T follicular helper cell (primary cell): ENCODE results near the gene CNPY3.
A peak's percentile ranks its signal among the peaks of the same experiment; 100 is the strongest.
"Not testable (repeated sequence)": the region's sequence is repeated elsewhere in the genome, so short reads cannot be mapped to it uniquely, and the experiment has no call there.

ENCODE experiments used
- DNase-seq: peaks from one replicate; pipeline ENCODE4 v3.0.0-alpha.2; 2020; ENCODE audit warnings: low read depth
- total RNA-seq, 2 experiments: gene quantifications; one replicate each; lab custom pipeline; 2026; lab: John Stamatoyannopoulos, UW

Gene CNPY3
- 47.5 to 85.4 reads per million in 2 experiments for total RNA-seq

DNA sequence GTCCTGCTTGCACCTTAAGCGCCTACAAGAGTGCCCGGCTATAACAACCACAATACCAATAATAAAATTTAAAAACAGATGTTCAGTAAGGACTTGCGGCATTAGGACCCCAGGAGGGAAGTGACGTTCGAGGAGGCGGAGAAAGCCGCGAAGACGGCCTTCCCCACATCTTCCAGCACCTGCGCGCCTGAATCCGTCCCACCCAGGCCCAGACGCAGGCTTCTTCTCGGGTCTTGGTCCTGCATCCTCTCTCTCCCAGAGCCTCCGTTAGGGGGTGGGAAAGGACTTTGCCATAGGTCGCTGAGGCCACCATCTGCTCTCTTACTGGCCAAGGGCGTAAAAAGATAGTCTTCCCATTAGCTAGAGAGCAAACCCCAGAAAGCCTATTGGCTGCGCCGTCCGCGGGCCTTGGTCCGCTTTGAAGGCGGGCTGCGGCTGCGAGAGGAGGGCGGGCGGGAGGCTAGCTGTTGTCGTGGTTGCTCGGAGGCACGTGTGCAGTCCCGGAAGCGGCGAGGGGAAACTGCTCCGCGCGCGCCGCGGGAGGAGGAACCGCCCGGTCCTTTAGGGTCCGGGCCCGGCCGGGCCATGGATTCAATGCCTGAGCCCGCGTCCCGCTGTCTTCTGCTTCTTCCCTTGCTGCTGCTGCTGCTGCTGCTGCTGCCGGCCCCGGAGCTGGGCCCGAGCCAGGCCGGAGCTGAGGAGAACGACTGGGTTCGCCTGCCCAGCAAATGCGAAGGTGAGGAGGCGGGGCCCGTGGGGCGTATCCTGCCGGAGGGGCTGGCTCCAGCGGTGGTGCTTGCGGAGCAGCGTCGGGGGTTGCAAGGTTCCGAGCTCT, at the start of gene CNPY3:
Gene CNPY3, plus strand, starts transcription at position 495 of the 835 bp plus-strand sequence. Its CDS starts 91 bp downstream, at position 586.
- peak; percentile 89 for DNase-seq

DNA sequence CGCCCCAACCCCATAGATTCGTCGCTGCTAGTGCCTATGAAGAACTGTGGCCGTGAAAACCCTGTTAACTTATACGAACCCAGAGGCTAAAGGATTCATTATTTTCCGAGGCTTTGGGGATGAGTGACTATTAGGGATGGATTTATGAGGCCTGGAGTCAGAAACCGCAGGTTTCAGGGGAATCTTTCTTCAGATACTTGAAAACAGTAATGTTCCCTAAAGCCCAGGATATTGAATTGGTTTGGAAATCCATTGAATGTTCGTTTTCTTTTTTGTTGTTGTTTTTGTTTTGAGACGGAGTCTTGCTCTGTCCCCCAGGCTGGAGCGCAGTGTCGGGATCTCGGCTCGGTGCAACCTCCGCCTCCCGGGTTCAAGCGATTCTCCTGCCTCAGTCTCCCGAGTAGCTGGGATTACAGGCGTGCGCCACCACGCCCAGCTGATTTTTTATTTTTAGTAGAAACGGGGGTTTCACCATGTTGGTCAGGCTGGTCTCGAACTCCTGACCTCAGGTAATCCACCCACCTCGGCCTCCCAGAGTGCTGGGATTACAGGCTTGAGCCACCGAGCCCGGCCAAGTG, 49.0 kb upstream of the CNPY3 start:
- DNase-seq, result not testable (repeated sequence)

GRCh38 chr6:42880871-42881270, 48.4 kb upstream of the CNPY3 start:
- not testable (repeated sequence) for DNase-seq

DNA sequence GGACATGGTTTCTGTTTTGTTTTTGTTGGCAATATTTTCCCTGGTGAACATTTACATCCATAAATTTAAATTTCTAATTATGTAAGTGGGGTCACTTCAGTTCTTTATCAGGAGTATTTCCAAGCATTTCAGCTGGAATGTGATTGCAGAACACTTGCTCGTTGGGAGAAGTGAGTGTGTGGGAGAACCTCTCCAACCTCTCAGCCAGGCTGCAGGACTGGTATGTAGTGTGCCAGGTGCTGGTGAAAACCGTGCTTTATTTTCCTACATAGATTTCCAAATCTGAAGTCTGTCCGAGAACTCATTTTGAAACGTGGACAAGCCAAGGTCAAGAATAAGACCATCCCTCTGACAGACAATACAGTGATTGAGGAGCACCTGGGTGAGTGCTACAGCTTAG, 43.6 kb upstream of the CNPY3 start:
- DNase-seq, result no peak

- DNase-seq, result not testable (repeated sequence)
Measured at GRCh38 chr6:42888201-42888600, 41.1 kb upstream of the CNPY3 start.

DNA sequence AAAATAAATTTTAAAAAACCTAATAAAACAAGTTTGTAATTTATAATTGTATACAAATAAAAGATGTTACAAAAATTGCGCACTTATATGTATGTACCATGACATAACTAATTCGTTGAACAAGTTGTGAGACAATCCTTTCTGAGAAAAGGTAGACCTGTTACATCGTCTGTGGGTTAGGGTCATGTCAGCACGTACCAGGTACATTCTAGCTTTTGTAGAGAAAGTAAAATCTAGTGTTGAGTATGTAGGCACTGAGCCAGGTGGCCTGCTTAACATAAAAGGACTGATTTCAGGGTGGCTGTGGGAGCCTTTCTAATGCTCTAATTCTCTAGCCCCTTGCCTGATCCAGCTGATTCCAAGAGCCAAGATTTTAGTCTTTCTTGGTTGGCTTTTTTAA, 39.5 kb upstream of the CNPY3 start:
- no peak for DNase-seq

- DNase-seq, result peak; percentile 79
Measured at GRCh38 chr6:42890311-42891198, 38.7 kb upstream of the CNPY3 start.

DNA sequence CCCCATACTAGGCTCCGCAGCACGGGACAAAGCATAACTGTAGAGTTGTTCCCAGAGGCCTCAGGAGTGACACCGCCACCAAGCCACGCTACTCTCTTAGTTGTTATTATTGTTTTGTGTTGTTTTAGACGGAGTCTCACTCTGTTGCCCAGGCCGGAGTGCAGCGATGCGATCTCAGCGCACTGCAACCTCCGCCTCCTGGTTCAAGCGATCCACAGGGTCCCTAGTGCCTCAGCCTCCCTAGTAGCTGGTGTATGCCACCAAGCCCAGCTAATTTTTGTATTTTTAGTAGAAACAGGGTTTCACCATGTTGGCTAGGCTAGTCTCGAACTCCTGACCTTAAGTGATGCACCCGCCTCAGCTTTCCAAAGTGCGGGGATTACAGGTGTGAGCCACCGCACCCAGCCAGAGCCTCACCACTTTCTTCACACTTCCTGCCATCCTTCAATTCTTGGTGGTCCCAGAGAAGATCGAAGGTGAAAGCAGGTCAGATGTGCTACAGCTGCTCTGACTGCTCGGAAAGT, 38.0 kb upstream of the CNPY3 start:
- no peak for DNase-seq

GRCh38 chr6:42894041-42894828, 35.0 kb upstream of the CNPY3 start:
- not testable (repeated sequence) for DNase-seq

- no peak for DNase-seq
Measured at GRCh38 chr6:42896178-42896719, 33.0 kb upstream of the CNPY3 start.

GRCh38 chr6:42898891-42899361, 30.4 kb upstream of the CNPY3 start:
- DNase-seq, result peak; percentile 57

DNA sequence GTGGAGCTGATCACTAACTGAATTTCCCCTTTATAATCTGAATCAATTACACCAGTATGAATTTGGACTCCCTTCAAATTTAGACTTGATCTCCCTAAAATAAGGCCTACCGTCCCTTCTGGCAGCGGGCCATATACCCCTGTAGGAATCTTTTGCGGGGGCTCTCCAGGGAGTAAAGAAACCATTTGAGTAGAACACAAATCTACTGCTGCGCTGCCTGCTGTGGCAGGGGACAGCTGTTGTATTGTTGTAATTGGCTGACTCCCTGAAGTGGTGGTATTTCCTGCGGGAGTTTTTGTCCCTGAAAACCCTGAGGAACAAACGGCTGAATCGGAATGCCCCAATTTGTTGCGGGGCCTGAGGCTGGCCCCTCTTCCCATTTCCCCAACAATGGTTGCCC, 29.4 kb upstream of the CNPY3 start:
- DNase-seq, result no peak

DNA sequence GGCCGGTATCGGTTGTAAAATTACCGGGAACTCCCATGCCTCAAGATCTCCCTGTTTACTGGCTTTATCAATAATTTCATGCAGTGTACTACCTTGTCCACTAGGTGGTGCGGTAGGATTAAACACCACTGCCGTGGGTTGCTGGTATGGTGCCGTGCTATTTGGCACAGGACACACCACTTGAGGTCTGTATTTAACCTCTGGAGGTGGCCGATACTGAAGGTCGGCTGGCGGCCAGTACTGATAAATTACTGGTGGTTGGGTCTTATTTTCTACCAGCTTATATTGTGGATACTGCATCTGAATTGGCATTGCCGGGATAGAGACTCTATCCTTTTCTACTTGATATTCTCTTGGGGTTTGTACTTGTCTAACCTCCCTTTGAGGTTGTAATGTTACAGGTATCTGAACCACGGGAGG, 27.7 kb upstream of the CNPY3 start:
- DNase-seq, result peak; percentile 51

DNA sequence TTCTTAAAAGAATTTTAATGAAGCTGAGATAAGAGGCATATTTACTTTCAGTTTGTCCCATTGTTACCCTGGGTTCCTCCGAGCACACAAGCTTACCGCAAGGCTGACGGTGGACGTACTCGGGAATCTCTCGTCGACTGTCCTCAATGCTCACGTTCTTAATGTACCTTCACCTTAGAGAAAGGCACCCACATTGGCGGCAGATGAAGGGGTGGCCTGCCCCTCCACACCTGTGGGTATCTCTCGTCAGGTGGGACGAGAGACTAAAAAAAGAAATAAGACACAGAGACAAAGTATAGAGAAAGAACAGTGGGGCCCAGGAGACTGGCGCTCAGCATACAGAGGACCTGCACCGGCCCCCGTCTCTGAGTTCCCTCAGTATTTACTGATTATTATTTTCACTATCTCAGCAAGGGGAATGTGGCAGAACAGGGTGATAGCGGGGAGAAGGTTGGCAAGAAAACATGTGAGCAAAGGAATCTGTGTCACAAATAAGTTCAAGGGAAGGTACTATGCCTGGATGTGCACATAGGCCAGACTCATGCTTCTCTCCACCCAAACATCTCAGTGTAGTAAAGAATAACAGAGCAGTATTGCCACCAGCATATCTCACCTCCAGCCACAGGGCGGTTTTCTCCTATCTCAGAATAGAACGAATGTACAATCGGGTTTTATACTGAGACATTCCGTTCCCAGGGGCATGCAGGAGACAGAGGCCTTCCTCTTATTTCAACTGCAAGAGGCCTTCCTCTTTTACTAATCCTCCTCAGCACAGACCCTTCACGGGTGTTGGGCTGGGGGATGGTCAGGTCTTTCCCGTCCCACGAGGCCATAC, 26.6 kb upstream of the CNPY3 start:
- not testable (repeated sequence) for DNase-seq

GRCh38 chr6:42904467-42904866, 24.8 kb upstream of the CNPY3 start:
- no peak for DNase-seq

DNA sequence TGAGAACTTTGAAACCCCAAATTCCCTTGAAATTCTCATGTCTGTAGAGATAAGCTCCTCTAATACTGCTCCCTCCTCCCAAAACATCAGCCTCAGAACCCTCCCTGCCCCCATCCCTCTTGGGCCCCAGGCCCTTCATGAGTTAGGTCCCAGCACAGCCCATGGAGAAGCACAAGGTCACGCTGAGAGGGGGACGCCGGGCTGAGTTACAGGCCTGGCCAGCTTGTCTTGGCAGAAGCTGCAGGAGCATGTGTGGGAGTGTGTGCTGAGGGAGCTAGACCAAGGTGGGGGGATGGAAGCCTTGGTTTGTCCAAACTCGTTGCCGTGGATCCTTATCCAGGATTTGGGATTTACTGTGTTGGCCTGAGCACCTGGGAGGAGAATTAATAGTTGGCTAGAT, 21.9 kb upstream of the CNPY3 start:
- DNase-seq, result no peak

DNA sequence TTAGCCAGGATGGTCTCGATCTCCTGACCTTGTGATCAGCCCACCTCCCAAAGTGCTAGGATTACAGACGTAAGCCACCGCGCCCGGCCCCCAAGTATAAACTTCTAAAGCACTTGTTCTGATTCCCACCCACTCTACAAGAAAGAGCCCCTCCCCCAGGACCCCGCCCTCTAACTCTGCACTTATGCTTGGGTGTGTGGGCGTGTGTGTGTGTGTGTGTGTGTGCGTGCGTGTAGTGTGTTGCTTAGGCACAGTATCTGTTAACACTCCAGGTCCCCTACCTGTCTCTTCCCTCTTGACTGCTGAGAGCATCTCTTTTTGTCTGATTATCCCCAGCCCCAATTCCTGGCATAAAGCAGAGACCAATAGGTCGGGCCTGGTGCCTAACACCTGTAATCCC, 19.4 kb upstream of the CNPY3 start:
- no peak for DNase-seq

GRCh38 chr6:42911171-42912021, 17.9 kb upstream of the CNPY3 start:
- no peak for DNase-seq

DNA sequence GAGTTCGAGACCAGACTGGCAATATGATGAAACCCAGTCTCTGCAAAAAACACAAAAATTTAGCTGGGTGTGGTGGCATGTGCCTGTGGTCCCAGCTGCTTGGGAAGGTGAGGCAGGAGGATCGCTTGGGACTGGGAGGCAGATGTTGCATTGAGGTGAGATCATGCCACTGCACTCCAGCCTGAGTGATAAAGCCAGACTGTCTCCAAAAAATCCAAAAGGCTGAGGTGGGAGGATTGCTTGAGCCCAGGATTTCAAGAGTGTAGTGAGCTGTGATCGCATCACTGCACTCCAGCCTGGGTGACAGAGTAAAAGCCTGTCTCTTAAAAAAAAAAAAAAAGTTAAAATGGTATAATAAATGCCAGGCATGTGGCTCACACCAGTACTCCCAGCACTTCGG, 14.7 kb upstream of the CNPY3 start:
- DNase-seq, result no peak
